GM10847 (cell line): ENCODE results near the gene DOCK1.

Source experiments
- POLR2A ChIP-seq: IDR thresholded peaks from 2 replicates; pipeline ENCODE4 v1.6.1; 2011; ENCODE audit not compliant: insufficient read length; ENCODE audit errors: extremely low read depth

Gene DOCK1

DNA sequence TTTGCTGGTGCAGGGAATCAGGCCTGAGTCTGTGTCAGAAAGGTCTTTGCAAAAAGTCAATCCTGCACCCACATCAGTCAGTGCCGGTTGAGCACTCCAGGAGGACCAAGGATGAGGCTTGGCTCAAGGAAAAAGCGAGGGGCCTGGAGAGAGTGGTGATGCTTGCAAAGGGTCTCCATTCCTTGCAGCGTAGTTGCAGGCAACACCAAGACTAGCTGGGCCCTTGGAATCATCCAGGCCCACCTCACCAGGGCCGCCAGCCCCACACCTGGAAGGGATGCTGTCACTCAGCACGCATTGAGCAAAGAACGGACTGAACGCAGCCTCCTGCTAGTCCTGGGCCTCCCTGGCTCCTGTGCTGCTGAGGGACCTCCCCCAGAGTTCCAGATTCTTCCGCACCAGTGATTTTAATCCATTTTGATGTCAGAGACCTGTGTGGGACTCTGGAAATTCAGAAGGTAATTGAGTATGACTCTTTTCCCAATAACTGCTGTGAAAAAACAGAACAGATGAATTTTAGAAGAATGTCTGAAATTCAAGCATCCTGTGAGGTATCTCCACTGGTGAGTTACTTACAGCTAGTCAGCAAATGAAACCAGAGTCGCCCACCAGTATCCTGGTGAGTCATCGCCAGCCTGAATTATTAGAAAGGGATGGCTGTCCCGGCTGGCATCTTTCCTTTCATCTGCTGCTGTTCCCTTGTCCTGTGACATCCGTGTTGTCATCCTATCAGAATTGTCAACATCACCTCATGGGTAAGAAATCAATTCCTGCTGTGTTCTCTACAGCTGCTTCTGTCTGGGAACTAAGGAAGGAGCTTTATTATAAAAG is 493.1 kb downstream of the DOCK1 start:
- no peak for TF ChIP-seq POLR2A

DNA sequence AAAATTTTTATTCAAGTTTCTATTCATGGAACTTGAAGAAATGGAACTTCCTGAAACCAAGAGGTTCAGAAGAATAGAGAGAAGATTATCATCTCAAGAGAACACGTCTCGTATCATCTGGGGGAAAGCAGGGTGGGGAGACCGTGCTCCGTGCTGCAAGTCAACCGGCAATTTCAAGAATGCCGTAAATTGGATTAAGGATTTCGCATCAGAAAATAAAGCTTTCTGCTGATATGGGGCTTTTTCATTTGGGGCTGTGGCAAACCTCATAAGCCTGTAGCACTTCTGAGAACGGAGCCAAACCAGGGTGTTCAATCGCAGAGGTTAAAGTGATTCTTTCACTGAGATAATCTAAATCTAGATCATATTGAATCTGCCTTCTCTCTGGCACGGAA is 493.7 kb downstream of the DOCK1 start:
- no peak for TF ChIP-seq POLR2A

DNA sequence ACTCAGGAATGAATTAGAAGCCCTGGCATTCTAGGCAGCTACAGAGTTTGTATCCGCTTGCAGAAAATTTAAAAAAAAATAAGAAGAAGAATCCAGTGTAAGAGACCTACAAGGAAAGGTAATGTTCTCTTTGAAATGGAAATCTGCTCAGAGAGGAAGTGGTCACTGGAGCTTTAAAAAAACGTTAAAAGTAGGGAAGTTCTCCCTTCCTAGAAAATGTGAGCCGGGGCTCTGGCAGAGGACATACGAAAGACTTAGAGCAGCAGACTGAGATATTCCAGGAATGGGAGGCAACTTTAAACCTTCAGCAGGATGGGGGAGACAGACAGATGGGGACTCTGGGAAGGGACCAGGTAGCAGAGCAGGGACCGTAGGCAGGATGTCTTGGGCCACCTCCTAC is 494.4 kb downstream of the DOCK1 start:
- no peak for TF ChIP-seq POLR2A

DNA sequence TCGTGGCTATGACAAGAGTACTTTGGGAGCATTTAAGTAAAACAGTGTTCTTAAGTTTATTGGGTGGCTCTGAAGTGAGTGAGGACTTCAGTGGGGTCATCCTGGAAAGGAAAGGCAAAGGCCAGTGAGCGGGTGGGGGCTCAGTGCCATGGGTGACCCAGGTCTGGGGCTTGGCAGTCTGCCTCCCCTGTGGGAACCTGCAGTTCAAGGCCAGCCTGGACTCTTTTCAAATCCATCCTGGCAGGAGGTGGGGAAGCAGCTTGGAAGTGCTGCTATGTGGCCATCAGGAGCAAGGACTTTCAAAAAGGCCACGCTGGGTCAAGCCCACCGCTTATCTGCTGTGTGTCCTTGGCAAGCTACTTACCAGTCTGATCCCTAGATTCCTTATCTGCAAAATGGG is 495.0 kb downstream of the DOCK1 start:
- no peak for TF ChIP-seq POLR2A

DNA sequence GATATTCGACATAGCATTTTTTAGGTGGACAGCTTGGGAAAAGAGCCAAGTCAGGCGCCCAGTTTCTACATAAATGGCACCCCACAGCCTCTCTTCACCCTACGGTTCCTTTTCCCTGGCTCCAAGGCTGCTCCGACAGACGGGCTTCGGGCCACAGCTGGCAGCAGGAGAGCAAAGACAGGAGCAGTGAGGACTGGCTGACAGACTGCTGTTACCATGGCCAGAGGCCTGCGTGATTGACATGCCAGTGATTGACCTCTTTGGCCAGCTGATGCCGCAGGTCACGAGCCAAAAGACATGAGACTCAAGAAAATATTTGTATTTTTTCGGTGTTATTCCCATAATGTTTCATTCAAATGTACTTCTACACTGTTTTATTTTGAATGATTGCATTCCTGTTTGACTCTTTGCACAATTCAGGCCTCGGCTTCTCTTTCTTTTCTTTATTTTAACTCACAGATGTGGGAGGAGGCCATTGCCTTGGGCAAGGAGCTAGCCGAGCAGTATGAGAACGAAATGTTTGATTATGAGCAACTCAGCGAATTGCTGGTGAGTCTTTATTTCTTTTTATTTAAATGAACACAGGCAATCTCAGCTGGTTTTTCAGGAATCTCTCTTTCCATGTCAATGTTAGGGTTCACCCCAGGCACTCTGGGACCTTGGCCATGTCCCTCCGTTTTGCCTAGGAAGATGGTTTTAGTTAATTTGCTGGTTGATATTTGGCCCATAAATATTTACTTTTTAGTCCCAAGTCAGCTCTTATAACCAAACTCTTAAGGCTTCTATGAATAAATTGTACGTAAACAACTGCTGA is 497.6 kb downstream of the DOCK1 start:
- no peak for TF ChIP-seq POLR2A

DNA sequence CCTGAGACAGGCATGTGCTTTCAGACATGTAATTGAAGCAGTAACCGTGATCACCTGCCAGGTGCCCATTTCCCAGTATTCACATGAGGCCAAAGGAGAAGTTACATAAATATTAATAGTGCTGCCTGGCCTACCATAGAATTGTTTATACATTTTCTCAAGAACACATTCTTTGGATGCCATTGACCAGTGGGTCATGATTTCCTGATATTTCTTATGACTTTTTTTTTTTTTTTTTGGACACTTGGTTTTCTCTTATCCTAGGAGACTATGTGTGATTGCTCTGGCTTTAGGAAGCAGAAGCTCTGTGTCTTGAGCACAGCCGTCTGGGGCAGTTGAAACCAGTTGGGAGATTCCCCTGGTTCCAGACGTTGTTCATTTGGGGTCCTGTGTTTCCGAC is 500.0 kb downstream of the DOCK1 start:
- TF ChIP-seq POLR2A, result no peak

DNA sequence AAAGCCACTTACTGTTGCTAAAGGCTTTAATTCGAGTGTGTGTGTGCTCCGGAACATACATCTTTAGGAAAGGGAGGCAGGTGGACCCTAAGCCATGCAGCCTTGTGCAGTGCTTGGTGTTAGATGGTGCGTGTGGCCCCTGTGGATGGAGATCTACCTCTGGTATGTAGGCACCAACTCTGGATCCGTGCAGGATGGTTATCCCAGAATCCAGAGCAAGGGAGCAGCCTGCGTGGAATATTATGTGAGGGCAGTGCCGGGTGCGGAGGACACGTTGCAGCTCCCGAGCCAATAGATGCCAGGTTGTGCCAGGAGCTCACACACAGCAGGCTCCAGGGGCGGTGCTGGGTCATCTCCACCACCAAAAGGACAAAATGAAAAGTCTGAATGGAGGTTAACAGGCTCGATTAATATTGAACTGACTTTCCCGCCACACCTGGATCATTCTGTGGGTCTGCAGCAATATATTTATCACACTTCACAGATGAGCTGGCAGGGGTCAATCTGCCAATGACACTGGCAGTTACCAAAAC is 500.9 kb downstream of the DOCK1 start:
- no peak for TF ChIP-seq POLR2A

DNA sequence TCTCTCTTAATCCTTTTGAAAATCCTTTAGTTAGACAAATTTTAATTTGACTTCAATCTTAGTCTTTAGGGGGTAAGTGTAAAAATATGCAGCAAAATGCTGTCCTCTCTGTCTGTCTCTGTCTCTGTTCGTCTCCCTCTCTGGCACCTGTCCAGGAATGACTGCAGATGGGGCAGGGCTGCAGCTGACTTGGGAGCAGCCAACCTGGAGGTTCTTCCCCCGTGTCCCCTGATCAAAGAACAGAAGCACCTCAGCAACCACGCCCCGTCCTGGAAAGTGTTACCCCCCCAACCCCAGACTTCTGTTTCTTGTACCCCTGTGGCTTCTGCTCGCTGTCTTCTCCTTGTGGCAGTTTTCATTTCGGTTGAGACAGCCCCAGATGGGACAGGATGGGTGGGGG is 502.3 kb downstream of the DOCK1 start:
- no peak for TF ChIP-seq POLR2A

DNA sequence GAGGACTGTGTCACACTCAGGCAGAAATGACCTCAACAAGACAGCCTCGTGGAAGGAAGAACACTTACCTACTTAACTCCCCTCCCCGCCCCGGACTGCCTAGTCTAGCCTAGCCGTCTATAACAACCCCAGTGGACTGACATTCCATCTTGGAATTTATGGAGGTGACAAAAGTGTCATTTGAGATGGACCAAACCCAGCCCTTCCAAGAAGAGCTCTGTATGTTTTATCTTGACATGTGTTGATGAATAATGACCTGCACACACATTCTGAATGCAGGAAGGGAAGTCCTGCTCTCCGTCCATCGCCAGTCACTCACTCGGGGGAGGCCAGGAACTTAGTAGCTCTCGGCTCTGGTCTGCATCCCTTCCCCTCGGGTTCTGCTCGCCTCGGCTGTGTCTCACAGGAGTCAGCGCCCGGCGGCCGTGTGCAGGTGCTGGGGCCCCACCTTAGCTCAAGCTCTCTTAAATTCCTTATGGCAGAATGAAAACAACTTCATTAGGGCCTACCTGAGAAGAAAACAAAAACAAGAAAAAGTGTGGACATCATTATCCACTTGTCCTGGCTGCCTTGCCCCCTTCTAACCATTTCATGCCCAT is 503.0 kb downstream of the DOCK1 start:
- no peak for TF ChIP-seq POLR2A

DNA sequence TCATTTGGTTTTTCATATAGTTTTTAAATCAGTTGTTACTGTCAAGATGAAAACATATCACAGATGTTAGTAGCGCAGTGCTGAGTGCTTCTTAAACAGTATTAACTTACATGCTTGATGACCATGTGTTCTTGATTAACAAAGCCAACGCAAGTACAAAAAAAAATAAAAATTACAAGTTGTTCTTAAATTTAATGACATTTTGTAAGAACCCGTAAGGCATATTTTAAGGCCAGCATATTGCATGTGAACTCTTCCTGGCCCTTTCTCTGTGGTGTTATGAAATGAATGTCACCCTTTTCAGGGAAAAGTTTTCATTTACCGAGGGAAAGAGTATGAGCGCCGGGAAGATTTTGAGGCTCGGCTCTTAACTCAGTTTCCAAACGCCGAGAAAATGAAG is 503.5 kb downstream of the DOCK1 start:
- TF ChIP-seq POLR2A, result no peak

DNA sequence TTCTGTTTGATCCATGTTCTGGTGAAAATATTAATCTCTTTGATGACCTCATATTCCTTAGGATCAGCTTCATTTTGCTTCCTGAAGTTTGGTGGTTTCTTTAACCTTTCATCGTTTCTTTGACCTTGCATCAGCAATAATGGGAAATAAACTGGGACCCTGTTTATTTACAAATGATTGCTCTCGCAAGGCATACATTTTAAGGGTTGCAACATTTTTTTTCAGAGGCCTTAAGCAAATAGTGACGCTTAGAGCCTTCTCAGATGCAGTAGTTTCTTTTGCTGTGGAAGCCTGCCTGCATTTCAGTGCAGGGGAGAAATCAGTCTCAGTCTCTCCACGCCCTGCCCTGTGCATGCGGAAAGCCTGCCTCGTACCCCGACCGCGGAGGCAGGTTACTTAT is 504.8 kb downstream of the DOCK1 start:
- no peak for TF ChIP-seq POLR2A

DNA sequence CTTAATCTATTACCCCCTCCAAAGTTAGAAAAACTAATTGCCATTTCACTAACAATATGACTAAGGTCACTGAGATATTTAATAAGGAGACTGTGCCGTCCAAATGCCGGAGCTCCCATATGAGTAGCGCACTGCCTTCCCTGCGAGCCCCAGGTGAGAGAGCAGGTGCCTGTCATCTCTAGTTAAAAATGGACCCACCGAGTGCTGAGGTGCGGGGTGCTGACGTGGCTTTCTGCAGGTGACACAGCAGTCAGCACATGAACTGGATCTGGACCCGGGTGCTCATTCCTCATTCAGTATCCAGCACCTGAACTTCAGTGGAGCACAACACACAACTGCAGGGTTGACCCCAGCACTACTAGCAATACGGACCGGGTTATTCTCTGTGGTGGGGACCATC is 505.8 kb downstream of the DOCK1 start:
- TF ChIP-seq POLR2A, result no peak

DNA sequence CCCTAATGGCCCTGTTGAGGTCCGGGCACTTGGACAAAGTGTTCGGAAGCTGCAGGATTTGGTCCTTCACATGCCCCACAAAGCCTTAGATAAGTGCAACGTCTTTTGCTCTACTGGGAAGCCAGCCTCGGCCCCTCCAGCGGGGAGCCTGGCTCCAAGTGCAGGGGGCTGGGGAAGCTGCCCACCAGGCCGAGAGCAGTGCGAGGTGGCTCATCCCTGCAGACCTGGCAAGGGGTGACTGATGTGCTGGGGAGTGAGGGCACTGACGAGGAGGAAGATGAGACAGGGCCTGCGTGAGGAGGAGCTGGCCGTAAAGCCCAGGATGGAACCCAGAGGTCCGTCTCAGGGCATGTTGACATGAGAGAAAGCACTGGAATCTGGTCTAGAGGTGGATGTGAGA is 508.1 kb downstream of the DOCK1 start:
- TF ChIP-seq POLR2A, result no peak

DNA sequence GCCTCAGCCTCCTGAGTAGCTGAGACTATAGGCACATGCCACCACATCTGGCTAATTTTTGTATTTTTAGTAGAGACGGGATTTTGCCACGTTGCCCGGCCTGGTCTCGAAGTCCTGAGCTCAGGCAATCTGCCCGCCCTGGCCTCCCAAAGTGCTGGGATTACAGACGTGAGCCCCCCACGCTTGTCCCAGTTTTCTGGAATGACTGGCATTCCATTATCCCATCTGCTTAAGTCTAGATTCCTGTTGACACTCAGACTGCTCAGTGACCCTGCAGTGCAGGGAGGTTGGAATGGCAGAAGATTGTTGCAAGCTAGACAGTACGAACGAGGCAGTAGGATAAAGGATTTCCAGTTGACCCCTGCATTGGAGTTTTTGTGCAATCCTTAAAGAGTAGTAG is 508.8 kb downstream of the DOCK1 start:
- no peak for TF ChIP-seq POLR2A

DNA sequence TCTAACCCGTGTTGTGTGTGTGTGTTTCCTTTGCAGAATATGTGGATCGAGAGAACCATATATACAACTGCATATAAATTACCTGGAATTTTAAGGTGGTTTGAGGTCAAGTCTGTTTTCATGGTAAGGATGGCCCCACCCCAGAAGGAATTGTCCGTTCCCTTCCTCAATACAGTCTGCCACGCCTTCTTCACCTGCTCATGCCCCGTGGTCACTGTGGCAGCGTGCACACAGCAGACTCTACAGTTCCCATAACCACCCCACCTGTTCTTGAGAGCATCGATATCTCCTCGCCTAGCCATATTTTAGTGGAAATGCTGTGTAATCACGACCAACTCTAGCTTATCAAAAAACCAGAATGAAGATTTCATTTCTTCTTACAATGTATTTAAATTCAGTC is 509.9 kb downstream of the DOCK1 start:
- no peak for TF ChIP-seq POLR2A
